H1 (cell line): ENCODE results near the gene NBAS.
A peak's percentile ranks its signal among the peaks of the same experiment; 100 is the strongest.

Experiments
- CTCF ChIP-seq, 3 experiments: IDR thresholded peaks; 1 replicate in 2 of 3; 2 replicates in 1 of 3; pipeline versions ENCODE4 v1.5.1 to v1.6.1; 2011; ENCODE audit warnings: low read length in 3 of 3, mild to moderate bottlenecking in 3 of 3, inconsistent platforms in 2 of 3, low read depth in 1 of 3, moderate library complexity in 1 of 3; ENCODE audit not compliant: insufficient read depth in 1 of 3; ENCODE audit errors: control extremely low read depth in 1 of 3
- EP300 ChIP-seq, 2 experiments: IDR thresholded peaks; 1 replicate in 1 of 2; 2 replicates in 1 of 2; pipeline ENCODE4 v1.6.1; 2011 to 2012; ENCODE audit warnings: low read depth in 2 of 2, low read length in 2 of 2, mild to moderate bottlenecking in 2 of 2, borderline replicate concordance in 1 of 2, inconsistent platforms in 1 of 2, moderate library complexity in 1 of 2
- POLR2A ChIP-seq, 2 experiments: IDR thresholded peaks; 1 replicate in 1 of 2; 2 replicates in 1 of 2; pipeline ENCODE4 v1.6.1; 2011; ENCODE audit warnings: low read depth in 2 of 2, low read length in 2 of 2, mild to moderate bottlenecking in 2 of 2; ENCODE audit errors: control extremely low read depth in 1 of 2
- POLR2AphosphoS5 ChIP-seq: IDR thresholded peaks from 2 replicates; pipeline ENCODE4 v1.6.1; 2011; ENCODE audit warnings: low read depth, low read length
- RFX5 ChIP-seq: IDR thresholded peaks from 2 replicates; pipeline ENCODE4 v1.6.1; 2011; ENCODE audit warnings: low read depth, low read length, improper control_type of control experiment, borderline replicate concordance
- TBP ChIP-seq: IDR thresholded peaks from 2 replicates; pipeline ENCODE4 v1.6.1; 2011; ENCODE audit warnings: low read depth, low read length, improper control_type of control experiment

- TF ChIP-seq POLR2AphosphoS5 (no peak), CTCF (IDR thresholded peaks at IDR 0.05; ENCODE audit: control extremely low read depth in 1 of 3, insufficient read depth in 1 of 3, low read depth in 1 of 3, low read length in 3 of 3) (no peak), TBP (peak; percentile 65; the same call in 1 of the 2 replicates), EP300 (IDR thresholded peaks at IDR 0.05; ENCODE audit: borderline replicate concordance in 1 of 2, low read depth in 2 of 2, low read length in 2 of 2) (0 out of 3 replicates have a peak, but pooled peaks of 1 of the 2 experiments have one; percentile 33), POLR2A (IDR thresholded peaks at IDR 0.05; ENCODE audit: control extremely low read depth in 1 of 2, low read depth in 2 of 2, low read length in 2 of 2) (peak; percentile 29 to 71), RFX5 (no peak)
Observed at GRCh38 chr2:15560988-15561573, at the start of gene NBAS.
